ENCODE results near the gene NCL.
"Not testable (repeated sequence)": the region's sequence is repeated elsewhere in the genome, so short reads cannot be mapped to it uniquely, and the experiment has no call there.

NCL gene

DNA sequence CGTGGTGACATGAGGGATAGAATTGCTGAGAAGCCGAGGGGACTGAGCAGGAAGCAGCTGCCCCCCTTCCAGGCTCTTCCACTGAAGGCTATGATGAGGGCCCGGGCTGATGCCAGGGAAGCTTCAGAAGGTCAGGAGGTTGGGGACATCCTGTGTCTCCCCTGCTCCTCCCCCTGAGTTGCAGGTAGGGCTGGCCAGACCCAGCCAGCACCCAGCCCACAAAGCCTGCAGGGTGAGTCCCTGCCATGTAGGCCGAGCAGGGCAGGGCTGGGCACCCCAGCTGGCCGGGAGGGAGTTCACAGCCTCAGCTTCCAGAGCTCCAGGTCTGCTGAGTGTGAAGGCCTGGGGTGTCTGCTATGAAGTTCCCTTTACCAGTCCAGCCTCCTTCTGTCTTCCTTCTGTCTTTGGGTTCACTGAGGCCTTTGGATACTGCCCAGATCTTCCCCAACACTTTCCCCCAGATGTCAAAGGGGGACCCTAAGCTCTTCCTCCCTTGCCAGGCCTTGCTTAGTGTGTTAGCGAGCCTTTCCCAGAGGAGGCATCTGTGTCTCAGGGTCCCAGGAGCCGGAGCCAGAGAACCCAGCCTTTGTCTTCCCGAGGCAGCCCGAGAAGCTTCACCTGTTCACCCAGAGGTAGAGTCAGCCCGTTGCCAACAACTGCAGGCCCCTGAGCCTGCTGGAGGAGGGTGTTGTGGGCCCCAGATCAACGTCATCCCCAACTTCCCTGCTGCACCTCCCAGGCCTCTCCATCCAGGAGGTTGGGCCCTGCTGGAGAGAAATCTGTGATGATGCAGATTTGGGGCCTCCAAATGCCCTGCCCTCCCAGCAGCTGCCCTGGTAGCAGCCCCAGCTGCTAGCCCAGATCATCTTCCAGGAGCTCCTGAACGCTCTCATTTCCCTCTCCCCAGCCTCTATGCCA is 3.6 kb upstream of the NCL start:
- no peaks in the 10 kb centered on the region for H3K9me3 ChIP-seq (ENCODE audit: insufficient read depth, low read depth, low read length)

DNA sequence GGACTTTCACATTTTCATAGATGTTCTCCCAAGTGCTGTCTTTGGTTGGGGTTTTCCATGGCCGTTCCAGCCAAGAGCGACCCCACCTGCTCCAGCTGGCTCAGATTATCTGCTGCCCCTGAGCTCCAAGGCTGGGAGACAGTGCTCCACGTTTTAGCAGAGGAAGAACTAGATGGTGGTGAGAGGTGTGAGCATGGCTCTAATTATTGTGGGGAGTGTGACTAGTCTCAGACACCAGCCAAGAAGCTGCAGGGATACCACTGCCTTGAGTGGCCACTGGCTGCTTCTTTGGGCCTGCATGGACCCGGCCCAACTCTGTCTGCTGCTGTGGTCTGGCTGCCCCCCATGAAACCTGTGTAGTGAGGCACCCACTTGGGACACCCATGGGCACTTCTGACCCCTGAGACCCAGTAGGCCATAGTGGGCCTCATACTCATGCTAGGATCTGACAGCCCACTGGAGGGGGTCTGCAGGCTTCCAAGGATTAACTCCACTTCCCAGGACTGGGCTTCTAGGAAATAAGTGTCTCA is 2.8 kb upstream of the NCL start:
- WGBS: 93% methylated on average over 4 of the region's 4 CpGs
- peaks cover 15% of the 10 kb centered on the region for H3K36me3 ChIP-seq (ENCODE audit: insufficient read depth, low read length)
- H3K9ac ChIP-seq (ENCODE audit: low read depth, low read length): no peak overlapping the region
- peaks cover 11% of the 10 kb centered on the region; the same call in 1 of the 2 replicates for H3K4me1 ChIP-seq (ENCODE audit: insufficient read depth, low read length)
- H3K4me3 ChIP-seq (ENCODE audit: low read length): no peak overlapping the region
- H3K9me3 ChIP-seq (ENCODE audit: insufficient read depth, low read depth, low read length): no peaks in the 10 kb centered on the region
- no peak overlapping the region for H3K27ac ChIP-seq (ENCODE audit: low read depth, low read length)
- no peaks in the 10 kb centered on the region for H3K27me3 ChIP-seq (ENCODE audit: insufficient read depth, low read length)

More for the DNA sequence above, 3.6 kb upstream of the NCL start:
- H3K4me1 ChIP-seq (ENCODE audit: insufficient read depth, low read length): peaks cover 3% of the 10 kb centered on the region; the same call in 1 of the 2 replicates
- H3K9ac ChIP-seq (ENCODE audit: low read depth, low read length): no peak overlapping the region
- H3K36me3 ChIP-seq (ENCODE audit: insufficient read depth, low read length): peaks cover 7% of the 10 kb centered on the region
- H3K4me3 ChIP-seq (ENCODE audit: low read length): no peak overlapping the region
- WGBS: 81% methylated on average over 12 of the region's 12 CpGs
- H3K27ac ChIP-seq (ENCODE audit: low read depth, low read length): no peak overlapping the region
- no peaks in the 10 kb centered on the region for H3K27me3 ChIP-seq (ENCODE audit: insufficient read depth, low read length)

DNA sequence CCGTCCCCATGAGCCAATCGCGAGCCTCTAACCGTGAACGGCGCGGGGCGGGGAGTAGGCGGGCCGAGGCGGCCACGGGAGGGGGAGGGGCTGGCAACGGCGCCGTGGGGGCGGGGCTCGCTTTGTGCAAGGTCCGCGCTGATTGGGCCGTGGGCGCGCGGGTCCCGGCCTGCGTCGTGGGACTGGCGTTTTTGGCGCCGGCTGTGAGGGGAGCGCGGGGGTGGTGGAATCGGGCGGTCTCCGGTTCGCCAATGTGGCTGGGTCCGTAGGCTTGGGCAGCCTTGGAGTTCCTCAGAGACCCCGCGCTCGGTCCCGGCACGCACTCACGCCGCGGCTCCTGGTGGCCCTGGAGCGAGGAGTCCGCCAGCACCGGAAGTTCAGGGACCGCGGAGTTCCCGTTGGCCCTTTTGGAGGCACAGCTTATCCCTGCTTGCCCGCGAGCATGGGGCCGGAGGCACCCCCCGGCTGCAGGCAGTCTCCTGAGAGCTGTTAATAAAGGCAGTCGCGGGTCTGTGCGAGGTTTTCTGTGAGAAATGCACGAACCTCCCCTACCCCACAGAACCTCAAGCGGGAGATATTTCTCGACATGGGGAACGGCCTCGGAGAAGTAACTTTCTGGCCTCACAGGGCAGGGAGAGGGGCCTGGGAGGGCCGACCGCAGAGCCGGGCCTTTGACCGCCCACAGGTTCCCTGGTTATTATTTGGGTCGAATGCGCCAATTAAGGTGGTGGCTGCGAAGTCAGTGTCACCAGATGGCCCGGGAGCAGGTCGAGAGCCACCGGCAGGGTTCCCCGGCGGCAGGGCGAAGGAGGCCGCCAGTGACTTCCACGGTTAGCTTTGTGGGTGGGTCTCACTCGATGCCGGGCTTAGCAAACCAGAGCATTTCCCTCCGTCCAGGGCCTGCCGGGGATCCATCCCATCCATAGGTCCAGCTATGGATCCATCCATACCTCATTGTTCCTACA is 574 bp upstream of the NCL start:
- H3K4me1 ChIP-seq (ENCODE audit: insufficient read depth, low read length): peaks cover 14% of the 10 kb centered on the region; the same call in 1 of the 2 replicates
- WGBS: 3% methylated on average over 81 of the region's 81 CpGs

DNA sequence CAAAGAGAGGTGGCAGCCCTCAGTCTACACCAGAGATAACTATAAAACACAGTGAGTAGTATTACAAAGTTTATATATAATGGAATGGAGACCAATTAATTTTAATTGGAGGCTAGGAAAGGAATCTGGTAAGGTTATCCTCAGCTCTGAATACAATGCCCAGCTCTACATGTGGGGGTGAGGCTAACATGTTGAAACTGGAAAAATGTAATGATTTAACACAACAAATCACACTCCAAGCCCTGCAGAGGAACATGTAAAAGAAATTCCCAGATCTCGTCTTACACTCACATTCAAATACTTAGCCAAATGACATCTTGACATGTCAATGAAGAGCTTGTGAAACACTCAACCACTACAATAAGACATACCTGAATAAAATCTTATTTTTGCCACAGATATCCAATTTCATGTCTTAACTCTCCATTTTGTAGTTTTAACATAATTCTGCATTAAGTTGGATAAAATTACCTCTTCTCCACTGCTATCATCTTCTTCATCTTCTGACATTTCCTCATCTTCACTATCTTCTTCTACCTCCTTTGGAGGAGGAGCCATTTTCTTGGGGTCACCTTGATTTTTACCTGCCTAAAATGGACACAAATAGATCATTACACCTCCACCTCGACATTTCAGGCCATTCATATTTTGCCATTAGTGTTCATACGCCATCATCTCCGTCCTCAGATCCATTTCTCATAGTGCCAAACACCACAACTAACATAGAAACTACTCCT is 1.4 kb downstream of the NCL start:
- peak overlapping the region; percentile 100; the same call in 1 of the 2 replicates for H3K27ac ChIP-seq (ENCODE audit: low read depth, low read length)

More for the DNA sequence above, 574 bp upstream of the NCL start:
- Histone ChIP-seq H3K27me3 (ENCODE audit: insufficient read depth, low read length) (no peaks in the 10 kb centered on the region), H3K4me3 (ENCODE audit: low read length) (peak overlapping the region; percentile 97), H3K36me3 (ENCODE audit: insufficient read depth, low read length) (peaks cover 37% of the 10 kb centered on the region), H3K27ac (ENCODE audit: low read depth, low read length) (peak overlapping the region; percentile 99), H3K9me3 (ENCODE audit: insufficient read depth, low read depth, low read length) (no peaks in the 10 kb centered on the region), H3K9ac (ENCODE audit: low read depth, low read length) (peak overlapping the region; percentile 100)

GRCh38 chr2:231461516-231461971 is 2.7 kb downstream of the NCL start:
- Histone ChIP-seq H3K36me3 (ENCODE audit: insufficient read depth, low read length) (peaks cover 70% of the 10 kb centered on the region), H3K27me3 (ENCODE audit: insufficient read depth, low read length) (no peaks in the 10 kb centered on the region), H3K4me3 (ENCODE audit: low read length) (peak overlapping the region; percentile 97; the same call in 1 of the 2 replicates), H3K9ac (ENCODE audit: low read depth, low read length) (no peak overlapping the region), H3K4me1 (ENCODE audit: insufficient read depth, low read length) (peaks cover 14% of the 10 kb centered on the region; the same call in 1 of the 2 replicates), H3K9me3 (ENCODE audit: insufficient read depth, low read depth, low read length) (no peaks in the 10 kb centered on the region), H3K27ac (ENCODE audit: low read depth, low read length) (no peak overlapping the region)
- WGBS: 94% methylated on average over 8 of the region's 8 CpGs

More for the DNA sequence above, 1.4 kb downstream of the NCL start:
- H3K36me3 ChIP-seq (ENCODE audit: insufficient read depth, low read length): peaks cover 57% of the 10 kb centered on the region
- peak overlapping the region; percentile 97 for H3K4me3 ChIP-seq (ENCODE audit: low read length)
- WGBS: 17% methylated on average over 4 of the region's 4 CpGs
- H3K4me1 ChIP-seq (ENCODE audit: insufficient read depth, low read length): peaks cover 14% of the 10 kb centered on the region; the same call in 1 of the 2 replicates
- H3K9me3 ChIP-seq (ENCODE audit: insufficient read depth, low read depth, low read length): no peaks in the 10 kb centered on the region
- peak overlapping the region; percentile 100 for H3K9ac ChIP-seq (ENCODE audit: low read depth, low read length)
- H3K27me3 ChIP-seq (ENCODE audit: insufficient read depth, low read length): no peaks in the 10 kb centered on the region

DNA sequence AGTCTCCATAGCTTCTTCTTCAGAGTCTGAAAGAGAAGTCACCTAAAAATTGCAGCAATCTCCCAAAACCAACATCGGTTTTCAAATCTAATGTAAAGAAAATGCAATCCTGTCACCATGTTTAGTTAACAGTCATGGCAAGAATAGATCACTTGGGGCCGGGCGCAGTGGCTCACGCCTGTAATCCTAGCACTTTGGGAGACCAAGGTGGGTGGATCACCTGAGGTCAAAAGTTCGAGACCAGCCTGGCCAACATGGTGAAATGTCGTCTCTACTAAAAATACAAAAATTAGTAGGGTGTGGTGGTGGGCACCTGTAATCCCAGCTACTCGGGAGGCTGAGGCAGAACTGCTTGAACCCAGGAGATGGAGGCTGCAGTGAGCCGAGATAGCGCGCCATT is 3.4 kb downstream of the NCL start:
- peaks cover 14% of the 10 kb centered on the region; the same call in 1 of the 2 replicates for H3K4me1 ChIP-seq (ENCODE audit: insufficient read depth, low read length)
- H3K27me3 ChIP-seq (ENCODE audit: insufficient read depth, low read length); H3K9ac ChIP-seq (ENCODE audit: low read depth, low read length); H3K4me3 ChIP-seq (ENCODE audit: low read length); H3K27ac ChIP-seq (ENCODE audit: low read depth, low read length); H3K9me3 ChIP-seq (ENCODE audit: insufficient read depth, low read depth, low read length): not testable (repeated sequence)
- WGBS: 93% methylated on average over 10 of the region's 10 CpGs
- peaks cover 77% of the 10 kb centered on the region for H3K36me3 ChIP-seq (ENCODE audit: insufficient read depth, low read length)

GRCh38 chr2:231460073-231460835 is 4.0 kb downstream of the NCL start:
- Histone ChIP-seq H3K27me3 (ENCODE audit: insufficient read depth, low read length) (no peaks in the 10 kb centered on the region), H3K4me1 (ENCODE audit: insufficient read depth, low read length) (peaks cover 14% of the 10 kb centered on the region; the same call in 1 of the 2 replicates), H3K36me3 (ENCODE audit: insufficient read depth, low read length) (peaks cover 83% of the 10 kb centered on the region), H3K9me3 (ENCODE audit: insufficient read depth, low read depth, low read length) (no peaks in the 10 kb centered on the region), H3K9ac (ENCODE audit: low read depth, low read length) (no peak overlapping the region), H3K4me3 (ENCODE audit: low read length) (no peak overlapping the region), H3K27ac (ENCODE audit: low read depth, low read length) (no peak overlapping the region)
- WGBS: 96% methylated on average over 13 of the region's 13 CpGs

- WGBS: 98% methylated on average over 4 of the region's 6 CpGs
- Histone ChIP-seq H3K27me3 (ENCODE audit: insufficient read depth, low read length) (no peaks in the 10 kb centered on the region), H3K27ac (ENCODE audit: low read depth, low read length) (no peak overlapping the region), H3K4me1 (ENCODE audit: insufficient read depth, low read length) (peaks cover 14% of the 10 kb centered on the region; the same call in 1 of the 2 replicates), H3K36me3 (ENCODE audit: insufficient read depth, low read length) (peaks cover 100% of the 10 kb centered on the region), H3K9me3 (ENCODE audit: insufficient read depth, low read depth, low read length) (no peaks in the 10 kb centered on the region), H3K9ac (ENCODE audit: low read depth, low read length) (no peak overlapping the region), H3K4me3 (ENCODE audit: low read length) (no peak overlapping the region)
Observed at GRCh38 chr2:231458368-231458767, 5.9 kb downstream of the NCL start.

GRCh38 chr2:231457101-231457500 is 7.2 kb downstream of the NCL start:
- Histone ChIP-seq H3K9ac (ENCODE audit: low read depth, low read length) (no peak overlapping the region), H3K27ac (ENCODE audit: low read depth, low read length) (no peak overlapping the region; the same call in 1 of the 2 replicates), H3K36me3 (ENCODE audit: insufficient read depth, low read length) (peaks cover 93% of the 10 kb centered on the region), H3K4me1 (ENCODE audit: insufficient read depth, low read length) (peaks cover 9% of the 10 kb centered on the region; the same call in 1 of the 2 replicates), H3K9me3 (ENCODE audit: insufficient read depth, low read depth, low read length) (no peaks in the 10 kb centered on the region), H3K4me3 (ENCODE audit: low read length) (no peak overlapping the region), H3K27me3 (ENCODE audit: insufficient read depth, low read length) (no peaks in the 10 kb centered on the region)
- 94% methylated on average over 4 of the region's 4 CpGs for WGBS
